Ascending aorta (tissue), 2 donors: ENCODE results near the gene STYX. TPM values are rescaled to one million over a fixed set of nuclear protein-coding genes. Genes with fewer than 3 reads are reported as not detected.

Source experiments
- DNase-seq, 2 donors: peaks; one replicate each; pipeline ENCODE4 v3.0.0-alpha.2; 2019; ENCODE audit warnings: low spot score in 2 of 2
- H3K27ac ChIP-seq, 2 donors: fragments of 200-600 bp; sonication (generic); one replicate each; pipeline ENCODE4 v1.5.1; 2016 to 2017; ENCODE audit warnings: mild to moderate bottlenecking in 1 of 2
- H3K27me3 ChIP-seq: fragments of 200-600 bp; sonication (generic); one replicate; pipeline ENCODE4 v1.5.1; 2017
- H3K36me3 ChIP-seq, 2 donors: fragments of 200-600 bp; sonication (generic); one replicate each; pipeline ENCODE4 v1.5.1; 2016
- H3K4me1 ChIP-seq, 2 donors: fragments of 200-600 bp; sonication (generic); one replicate each; pipeline ENCODE4 v1.5.1; 2016 to 2017; ENCODE audit warnings: mild to moderate bottlenecking in 1 of 2
- H3K4me3 ChIP-seq, 2 donors: fragments of 200-600 bp; sonication (generic); one replicate each; pipeline ENCODE4 v1.5.1; 2016 to 2017; ENCODE audit warnings: mild to moderate bottlenecking in 1 of 2
- H3K9me3 ChIP-seq, 2 donors: fragments of 200-600 bp; sonication (generic); one replicate each; pipeline ENCODE4 v1.5.1; 2016
- CTCF ChIP-seq, 3 experiments: fragments of 200-600 bp in 2 of 3; fragments of 450-650 bp in 1 of 3; sonication (generic) in 2 of 3; IDR thresholded peaks; one replicate each; pipeline ENCODE4 v1.5.1; 2016 to 2019; ENCODE audit warnings: antibody characterized with exemption in 3 of 3, mild to moderate bottlenecking in 1 of 3, moderate library complexity in 1 of 3
- intact Hi-C: fragments of 100-400 bp; cut with DNase I; formaldehyde crosslinking; loops from one replicate; pipeline ENCODE4 v1.15.1; 2023
- total RNA-seq: library from RNA; depleted of rRNA; stranded (reverse); fragments of >200 nt; gene quantifications from one replicate; pipeline ENCODE4 v1.1.0, GENCODE V29; 2016

Gene STYX
- total RNA-seq, 1 donor from 2014 or later = 5.2 TPM

- Histone ChIP-seq H3K36me3 (peaks cover 15 to 37% of the 10 kb centered on the region in 2 donors), H3K27me3 (no peaks in the 10 kb centered on the region), H3K27ac (no peak overlapping the region), H3K9me3 (no peaks in the 10 kb centered on the region), H3K4me3 (no peak overlapping the region), H3K4me1 (peaks cover 0 to 9% of the 10 kb centered on the region in 2 donors)
- TF ChIP-seq CTCF (IDR thresholded peaks at IDR 0.05) = no peak
- DNase-seq = no peak
- intact Hi-C loops = no loop called here
These were observed 51.7 kb downstream of the STYX start for GRCh38 chr14:52781629-52782028.

- Histone ChIP-seq H3K27me3 (no peaks in the 10 kb centered on the region), H3K9me3 (no peaks in the 10 kb centered on the region), H3K4me1 (peaks cover 0 to 9% of the 10 kb centered on the region in 2 donors), H3K27ac (peak overlapping the region in 1 of 2 donors; percentile 17), H3K4me3 (no peak overlapping the region), H3K36me3 (peaks cover 7 to 34% of the 10 kb centered on the region in 2 donors)
- no peak for TF ChIP-seq CTCF (IDR thresholded peaks at IDR 0.05)
- no peak for DNase-seq
- intact Hi-C loops = no loop called here
These were observed 53.2 kb downstream of the STYX start for GRCh38 chr14:52783206-52783605.

GRCh38 chr14:52786887-52787286, 56.9 kb downstream of the STYX start:
- intact Hi-C loops = no loop called here
- no peaks in the 10 kb centered on the region for H3K9me3 ChIP-seq
- H3K4me1 ChIP-seq = peaks cover 0 to 20% of the 10 kb centered on the region in 2 donors
- H3K27me3 ChIP-seq = no peaks in the 10 kb centered on the region
- H3K27ac ChIP-seq = no peak overlapping the region
- H3K36me3 ChIP-seq = no peaks in the 10 kb centered on the region
- no peak for DNase-seq
- no peak for TF ChIP-seq CTCF (IDR thresholded peaks at IDR 0.05)
- H3K4me3 ChIP-seq = no peak overlapping the region

- intact Hi-C loops = no loop called here
- no peak for TF ChIP-seq CTCF (IDR thresholded peaks at IDR 0.05)
- H3K27me3 ChIP-seq = no peaks in the 10 kb centered on the region
- H3K36me3 ChIP-seq = no peaks in the 10 kb centered on the region
- H3K4me3 ChIP-seq = peak overlapping the region in 1 of 2 donors; percentile 91
- no peaks in the 10 kb centered on the region for H3K9me3 ChIP-seq
- peak overlapping the region in 1 of 2 donors; percentile 41 for H3K27ac ChIP-seq
- DNase-seq = no peak
- peaks cover 6 to 23% of the 10 kb centered on the region in 2 donors for H3K4me1 ChIP-seq
These were observed 59.2 kb downstream of the STYX start for GRCh38 chr14:52789118-52789517.

GRCh38 chr14:52790011-52790755, 60.2 kb downstream of the STYX start:
- DNase-seq = no peak
- Histone ChIP-seq H3K27ac (peak overlapping the region in 1 of 2 donors; percentile 95), H3K4me1 (peaks cover 6 to 23% of the 10 kb centered on the region in 2 donors), H3K27me3 (no peaks in the 10 kb centered on the region), H3K36me3 (no peaks in the 10 kb centered on the region), H3K4me3 (peak overlapping the region; percentile 83 to 91), H3K9me3 (no peaks in the 10 kb centered on the region)
- TF ChIP-seq CTCF (IDR thresholded peaks at IDR 0.05) = no peak
- intact Hi-C loops = loop anchor here (5.0 to 10.0 kb wide), 3 partner anchors 93 to 1165 kb away; partner anchors contain the start of genes BMP4, DDHD1 and ERO1A
